Measurements from ENCODE around the gene SREBF1. TPM values are rescaled to one million over a fixed set of nuclear protein-coding genes. Genes with fewer than 3 reads are reported as not detected.

Gene SREBF1
- total RNA-seq, 5 donors from 2014 or later (not counting 1 experiment from before 2014, with no cell fraction given): 24.6 to 279 (median 38.9) TPM

DNA sequence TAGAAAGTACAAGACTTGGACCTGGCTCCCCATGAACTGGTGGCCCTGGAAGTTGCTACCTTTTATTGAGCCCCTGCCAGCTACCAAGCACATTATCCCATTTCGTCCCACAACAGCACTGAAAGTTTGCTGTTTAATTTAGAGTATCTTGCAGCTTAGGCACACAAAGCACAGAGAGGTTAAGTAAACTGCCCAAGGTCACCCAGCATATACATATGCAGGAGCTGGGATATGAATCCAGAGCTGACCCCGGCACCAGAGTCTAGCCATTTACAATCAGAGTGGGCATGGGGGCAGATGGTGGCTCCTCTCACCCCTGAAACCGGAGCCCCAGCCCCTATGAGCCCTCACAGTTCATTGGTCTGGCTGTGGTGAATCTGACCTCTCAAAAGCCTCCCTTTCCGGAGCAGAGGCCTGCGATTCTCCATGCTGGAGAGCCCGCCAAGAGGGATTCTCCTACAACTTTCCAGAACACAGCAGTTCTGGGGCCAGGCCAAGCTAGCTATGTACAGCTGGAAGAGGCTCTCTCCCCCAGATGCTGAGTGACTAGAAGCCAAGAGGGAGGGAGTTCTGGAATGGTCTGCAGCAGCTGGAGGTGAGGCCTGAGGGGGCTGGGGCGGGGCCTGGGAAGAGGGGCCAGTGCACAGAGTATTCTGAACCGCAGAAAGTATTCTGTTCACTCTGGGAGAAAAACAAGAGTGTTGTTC, 58.3 kb downstream of the SREBF1 start:
- Histone ChIP-seq H3K4me3 (ENCODE audit: control insufficient read depth in 1 of 2, extremely low read depth in 1 of 2, low read length in 1 of 2) (no peak overlapping the region), H3K27me3 (replicated peaks in 1 of 2; ENCODE audit: control insufficient read depth in 2 of 2, extremely low read depth in 1 of 2, insufficient read depth in 2 of 2, low read length in 1 of 2) (peaks cover 0 to 15% of the 10 kb centered on the region in 2 experiments), H3K4me1 (ENCODE audit: control insufficient read depth in 1 of 2, extremely low read depth in 1 of 2, insufficient read depth in 2 of 2, low read length in 2 of 2) (peaks cover 0 to 18% of the 10 kb centered on the region in 2 experiments), H3K9me3 (no peaks in the 10 kb centered on the region), H3K36me3 (ENCODE audit: control insufficient read depth in 2 of 2, extremely low read depth in 1 of 2, insufficient read depth in 1 of 2, low read length in 1 of 2) (no peaks in the 10 kb centered on the region), H3K27ac (ENCODE audit: low read length) (no peak overlapping the region)
- WGBS (ENCODE audit: insufficient coverage): 94% methylated on average over 4 of the region's 8 CpGs
- no peak for ATAC-seq (replicated peaks in 1 of 4)
- Mint-ChIP-seq H3K4me3 (no peak overlapping the region), H3K36me3 (peaks cover 4% of the 10 kb centered on the region), H3K27me3 (peaks cover 0 to 2% of the 10 kb centered on the region in 2 donors), H3K9me3 (no peaks in the 10 kb centered on the region), H3K27ac (no peak overlapping the region), H3K4me1 (peaks cover 4 to 8% (median 6%) of the 10 kb centered on the region in 3 donors)
- POLR2A ChIA-PET: no interaction called here
- CTCF ChIA-PET: no interaction called here
- no peak for DNase-seq

- POLR2A ChIA-PET: interaction anchor here in 1 of 2 donors (0.6 to 0.7 kb wide), 2 partner anchors 14 to 139 kb away, joined by 4 to 5 read pairs; no protein-coding TSS in a partner anchor
- ATAC-seq (replicated peaks in 1 of 4): no peak
- no peak overlapping the region for H3K4me3 ChIP-seq (ENCODE audit: control insufficient read depth in 1 of 2, extremely low read depth in 1 of 2, low read length in 1 of 2)
These were observed 59.9 kb downstream of the SREBF1 start for GRCh38 chr17:17776889-17777288.

DNA sequence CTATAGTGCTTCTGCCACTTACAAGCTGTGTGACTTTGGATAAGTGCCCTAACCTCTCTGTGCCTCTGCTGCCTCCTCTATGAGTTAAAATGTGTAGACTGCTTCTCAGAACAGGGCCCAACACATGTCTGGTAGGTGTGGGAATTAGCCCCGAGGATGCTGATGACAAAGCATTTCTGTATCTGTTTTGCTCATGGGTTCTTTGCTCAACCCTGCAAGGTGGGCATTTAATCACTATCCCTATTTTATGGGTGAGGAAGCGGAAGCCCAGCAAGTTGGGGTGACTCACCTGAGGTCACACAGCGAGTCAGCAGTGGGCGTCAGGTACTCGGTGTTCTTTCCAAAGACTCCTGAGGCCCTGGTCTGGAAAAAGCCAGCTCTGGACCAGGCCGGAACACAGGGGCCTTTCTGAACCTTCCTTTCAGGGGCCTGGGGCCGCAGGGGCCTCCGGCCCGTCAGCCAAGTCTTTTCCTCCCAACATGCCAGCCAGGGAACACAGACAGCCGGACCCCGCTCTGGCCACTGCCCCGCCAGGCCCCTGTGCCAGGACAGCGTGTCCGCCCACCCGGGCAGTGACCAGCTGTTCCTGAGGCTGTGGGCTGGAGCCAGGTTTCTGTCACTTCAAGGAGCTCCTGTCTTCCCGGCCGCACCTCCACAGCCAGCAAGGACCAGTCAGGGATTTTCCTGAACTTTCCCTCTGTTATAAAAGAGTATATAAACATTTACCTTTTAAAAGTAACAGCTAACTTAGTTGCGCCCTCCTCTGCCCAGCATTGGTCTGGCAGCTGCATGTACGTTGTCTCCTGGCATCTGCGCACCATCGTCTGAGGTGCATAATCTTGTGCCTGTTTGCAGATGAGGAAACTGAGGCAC, 62.5 kb downstream of the SREBF1 start:
- Mint-ChIP-seq H3K9me3 (no peaks in the 10 kb centered on the region), H3K27ac (peak overlapping the region; percentile 15 to 58), H3K36me3 (peaks cover 4% of the 10 kb centered on the region), H3K4me3 (no peak overlapping the region), H3K4me1 (peaks cover 0 to 7% (median 4%) of the 10 kb centered on the region in 3 donors), H3K27me3 (no peaks in the 10 kb centered on the region)
- no peaks in the 10 kb centered on the region for H3K4me1 ChIP-seq (ENCODE audit: control insufficient read depth in 1 of 2, extremely low read depth in 1 of 2, insufficient read depth in 2 of 2, low read length in 2 of 2)
- ChIA-PET POLR2A (no interaction called here), CTCF (interaction anchor here (0.6 to 0.7 kb wide), 7 partner anchors 8 to 61 kb away, joined by 3 to 8 read pairs (median 3); no protein-coding TSS in a partner anchor)
- ATAC-seq (replicated peaks in 1 of 4) (no peak), DNase-seq (no peak)
- no peaks in the 10 kb centered on the region for H3K36me3 ChIP-seq (ENCODE audit: control insufficient read depth in 2 of 2, extremely low read depth in 1 of 2, insufficient read depth in 1 of 2, low read length in 1 of 2)
- H3K27me3 ChIP-seq (replicated peaks in 1 of 2; ENCODE audit: control insufficient read depth in 2 of 2, extremely low read depth in 1 of 2, insufficient read depth in 2 of 2, low read length in 1 of 2): no peaks in the 10 kb centered on the region
- H3K27ac ChIP-seq (ENCODE audit: low read length): no peak overlapping the region
- H3K9me3 ChIP-seq: no peaks in the 10 kb centered on the region
- 86% methylated on average over 15 of the region's 21 CpGs for WGBS (ENCODE audit: insufficient coverage)
- H3K4me3 ChIP-seq (ENCODE audit: control insufficient read depth in 1 of 2, extremely low read depth in 1 of 2, low read length in 1 of 2): no peak overlapping the region

More at GRCh38 chr17:17776889-17777288, 59.9 kb downstream of the SREBF1 start:
- Mint-ChIP-seq H3K9me3 (no peaks in the 10 kb centered on the region), H3K27me3 (peaks cover 0 to 2% of the 10 kb centered on the region in 2 donors), H3K4me1 (peaks cover 4 to 13% (median 10%) of the 10 kb centered on the region in 3 donors), H3K4me3 (no peak overlapping the region), H3K36me3 (peaks cover 4% of the 10 kb centered on the region), H3K27ac (no peak overlapping the region)
- 57% methylated on average over 2 of the region's 3 CpGs for WGBS (ENCODE audit: insufficient coverage)
- Histone ChIP-seq H3K4me1 (ENCODE audit: control insufficient read depth in 1 of 2, extremely low read depth in 1 of 2, insufficient read depth in 2 of 2, low read length in 2 of 2) (peaks cover 0 to 7% of the 10 kb centered on the region in 2 experiments), H3K9me3 (no peaks in the 10 kb centered on the region), H3K27ac (ENCODE audit: low read length) (no peak overlapping the region), H3K27me3 (replicated peaks in 1 of 2; ENCODE audit: control insufficient read depth in 2 of 2, extremely low read depth in 1 of 2, insufficient read depth in 2 of 2, low read length in 1 of 2) (peaks cover 0 to 13% of the 10 kb centered on the region in 2 experiments), H3K36me3 (ENCODE audit: control insufficient read depth in 2 of 2, extremely low read depth in 1 of 2, insufficient read depth in 1 of 2, low read length in 1 of 2) (no peaks in the 10 kb centered on the region)
- CTCF ChIA-PET: interaction anchor here in 1 of 2 donors (0.6 kb wide), 1 partner anchor 63 kb away, joined by 5 read pairs; no protein-coding TSS in a partner anchor
- DNase-seq: no peak

- H3K27ac ChIP-seq (ENCODE audit: low read length): no peak overlapping the region
- Mint-ChIP-seq H3K27me3 (no peaks in the 10 kb centered on the region), H3K36me3 (peaks cover 4% of the 10 kb centered on the region), H3K9me3 (no peaks in the 10 kb centered on the region), H3K4me3 (no peak overlapping the region), H3K27ac (peak overlapping the region in 1 of 2 donors; percentile 72), H3K4me1 (peaks cover 4 to 12% (median 5%) of the 10 kb centered on the region in 3 donors)
- no peaks in the 10 kb centered on the region for H3K9me3 ChIP-seq
- ChIA-PET POLR2A (no interaction called here), CTCF (no interaction called here)
- ATAC-seq (replicated peaks in 1 of 4) (no peak), DNase-seq (no peak)
- no peaks in the 10 kb centered on the region for H3K36me3 ChIP-seq (ENCODE audit: control insufficient read depth in 2 of 2, extremely low read depth in 1 of 2, insufficient read depth in 1 of 2, low read length in 1 of 2)
- 82% methylated on average over 2 of the region's 3 CpGs for WGBS (ENCODE audit: insufficient coverage)
- H3K27me3 ChIP-seq (replicated peaks in 1 of 2; ENCODE audit: control insufficient read depth in 2 of 2, extremely low read depth in 1 of 2, insufficient read depth in 2 of 2, low read length in 1 of 2): no peaks in the 10 kb centered on the region
- H3K4me1 ChIP-seq (ENCODE audit: control insufficient read depth in 1 of 2, extremely low read depth in 1 of 2, insufficient read depth in 2 of 2, low read length in 2 of 2): no peaks in the 10 kb centered on the region
- H3K4me3 ChIP-seq (ENCODE audit: control insufficient read depth in 1 of 2, extremely low read depth in 1 of 2, low read length in 1 of 2): no peak overlapping the region
These were observed 64.6 kb downstream of the SREBF1 start for GRCh38 chr17:17772231-17772630.

- peaks cover 6 to 12% (median 7%) of the 10 kb centered on the region in 3 donors for H3K4me1 Mint-ChIP-seq
- H3K27me3 ChIP-seq (replicated peaks in 1 of 2; ENCODE audit: control insufficient read depth in 2 of 2, extremely low read depth in 1 of 2, insufficient read depth in 2 of 2, low read length in 1 of 2): no peaks in the 10 kb centered on the region
- H3K4me3 Mint-ChIP-seq: no peak overlapping the region
- no peak for DNase-seq
- no peaks in the 10 kb centered on the region for H3K27me3 Mint-ChIP-seq
- peak overlapping the region in 1 of 2 donors; percentile 22 for H3K27ac Mint-ChIP-seq
- no peaks in the 10 kb centered on the region for H3K9me3 Mint-ChIP-seq
- ChIA-PET POLR2A (no interaction called here), CTCF (no interaction called here)
- no peaks in the 10 kb centered on the region for H3K9me3 ChIP-seq
- H3K36me3 ChIP-seq (ENCODE audit: control insufficient read depth in 2 of 2, extremely low read depth in 1 of 2, insufficient read depth in 1 of 2, low read length in 1 of 2): no peaks in the 10 kb centered on the region
- H3K4me3 ChIP-seq (ENCODE audit: control insufficient read depth in 1 of 2, extremely low read depth in 1 of 2, low read length in 1 of 2): no peak overlapping the region
- 100% methylated on average over 4 of the region's 10 CpGs for WGBS (ENCODE audit: insufficient coverage)
- H3K27ac ChIP-seq (ENCODE audit: low read length): no peak overlapping the region
- ATAC-seq (replicated peaks in 1 of 4): no peak
- peaks cover 0 to 4% of the 10 kb centered on the region in 2 experiments for H3K4me1 ChIP-seq (ENCODE audit: control insufficient read depth in 1 of 2, extremely low read depth in 1 of 2, insufficient read depth in 2 of 2, low read length in 2 of 2)
- H3K36me3 Mint-ChIP-seq: peaks cover 4% of the 10 kb centered on the region
These were observed 65.1 kb downstream of the SREBF1 start for GRCh38 chr17:17771498-17772201.

- Mint-ChIP-seq H3K9me3 (no peaks in the 10 kb centered on the region), H3K27me3 (no peaks in the 10 kb centered on the region), H3K27ac (no peak overlapping the region), H3K4me1 (peaks cover 14 to 22% (median 15%) of the 10 kb centered on the region in 3 donors), H3K4me3 (no peak overlapping the region), H3K36me3 (peaks cover 3% of the 10 kb centered on the region)
- POLR2A ChIA-PET: no interaction called here
- CTCF ChIA-PET: no interaction called here
- H3K9me3 ChIP-seq: no peaks in the 10 kb centered on the region
- DNase-seq (no peak), ATAC-seq (replicated peaks in 1 of 4) (no peak)
- no peaks in the 10 kb centered on the region for H3K27me3 ChIP-seq (replicated peaks in 1 of 2; ENCODE audit: control insufficient read depth in 2 of 2, extremely low read depth in 1 of 2, insufficient read depth in 2 of 2, low read length in 1 of 2)
- H3K4me3 ChIP-seq (ENCODE audit: control insufficient read depth in 1 of 2, extremely low read depth in 1 of 2, low read length in 1 of 2): no peak overlapping the region
- H3K36me3 ChIP-seq (ENCODE audit: control insufficient read depth in 2 of 2, extremely low read depth in 1 of 2, insufficient read depth in 1 of 2, low read length in 1 of 2): no peaks in the 10 kb centered on the region
- WGBS (ENCODE audit: insufficient coverage): 97% methylated on average over 12 of the region's 13 CpGs
- H3K4me1 ChIP-seq (ENCODE audit: control insufficient read depth in 1 of 2, extremely low read depth in 1 of 2, insufficient read depth in 2 of 2, low read length in 2 of 2): peaks cover 4 to 14% of the 10 kb centered on the region in 2 experiments
- H3K27ac ChIP-seq (ENCODE audit: low read length): no peak overlapping the region
These were observed 66.1 kb downstream of the SREBF1 start for GRCh38 chr17:17770632-17771044.

All from T-cell (primary cell).